Mesenchymal stem cell (in vitro differentiated cells and primary cell): ENCODE results near the gene RUNX2.
A peak's percentile ranks its signal among the peaks of the same experiment; 100 is the strongest.

Experiments used
- DNase-seq: peaks from one replicate; pipeline ENCODE4 v3.0.0-alpha.2; 2013
- H2AFZ ChIP-seq: one replicate; pipeline ENCODE4 v1.6.1; 2013; ENCODE audit warnings: low read depth, mild to moderate bottlenecking, control low read depth, inconsistent platforms, low read length, moderate library complexity
- H2AK5ac ChIP-seq: 2 replicates; pipeline ENCODE4 v1.6.1; 2013; ENCODE audit warnings: low read length, moderate library complexity, mild to moderate bottlenecking, inconsistent platforms; ENCODE audit not compliant: severe bottlenecking
- H2BK120ac ChIP-seq: one replicate; pipeline ENCODE4 v1.6.1; 2013; ENCODE audit warnings: low read depth, mild to moderate bottlenecking, inconsistent platforms, low read length, moderate library complexity
- H2BK12ac ChIP-seq, 2 experiments: one replicate each; pipeline ENCODE4 v1.6.1; 2013; ENCODE audit warnings: inconsistent platforms in 2 of 2, low read length in 2 of 2, mild to moderate bottlenecking in 2 of 2, moderate library complexity in 2 of 2, control low read depth in 1 of 2
- H2BK15ac ChIP-seq: one replicate; pipeline ENCODE4 v1.6.1; 2013; ENCODE audit warnings: mild to moderate bottlenecking, low read depth, inconsistent platforms; ENCODE audit not compliant: poor library complexity, severe bottlenecking
- H2BK5ac ChIP-seq: 2 replicates; pipeline ENCODE4 v1.6.1; 2013; ENCODE audit warnings: low read depth, mild to moderate bottlenecking, low read length, control low read depth, inconsistent platforms; ENCODE audit not compliant: poor library complexity, severe bottlenecking
- H3K14ac ChIP-seq, 2 experiments: one replicate each; pipeline ENCODE4 v1.6.1; 2013; ENCODE audit warnings: inconsistent platforms in 2 of 2, low read length in 2 of 2, control low read depth in 1 of 2, mild to moderate bottlenecking in 1 of 2, moderate library complexity in 1 of 2
- H3K18ac ChIP-seq, 2 experiments: one replicate each; pipeline ENCODE4 v1.6.1; 2013; ENCODE audit warnings: inconsistent platforms in 2 of 2, low read length in 2 of 2, control low read depth in 1 of 2, low read depth in 1 of 2, mild to moderate bottlenecking in 1 of 2
- H3K23ac ChIP-seq, 2 experiments: one replicate each; pipeline ENCODE4 v1.6.1; 2013; ENCODE audit warnings: inconsistent platforms in 2 of 2, low read length in 2 of 2, mild to moderate bottlenecking in 2 of 2, moderate library complexity in 2 of 2, control low read depth in 1 of 2
- H3K27ac ChIP-seq: 2 replicates; pipeline ENCODE4 v1.5.1; 2013; ENCODE audit warnings: mild to moderate bottlenecking, moderate library complexity, low read length, control low read depth, inconsistent platforms; ENCODE audit not compliant: poor library complexity, severe bottlenecking
- H3K27me3 ChIP-seq, 2 experiments: 2 replicates each; pipeline versions ENCODE4 v1.6.1 to v1.7.0; 2013; ENCODE audit warnings: low read length in 2 of 2, mild to moderate bottlenecking in 2 of 2, moderate library complexity in 2 of 2, control low read depth in 1 of 2, inconsistent platforms in 1 of 2; ENCODE audit not compliant: control insufficient read depth in 1 of 2, insufficient read depth in 1 of 2
- H3K36me3 ChIP-seq, 2 experiments: 2 replicates each; pipeline versions ENCODE4 v1.6.1 to v1.7.0; 2013; ENCODE audit warnings: low read length in 2 of 2, control low read depth in 1 of 2, inconsistent platforms in 1 of 2, low read depth in 1 of 2, mild to moderate bottlenecking in 1 of 2; ENCODE audit not compliant: insufficient read depth in 2 of 2, control insufficient read depth in 1 of 2
- H3K4ac ChIP-seq, 2 experiments: one replicate each; pipeline ENCODE4 v1.6.1; 2013; ENCODE audit warnings: inconsistent platforms in 2 of 2, low read length in 2 of 2, mild to moderate bottlenecking in 2 of 2, moderate library complexity in 2 of 2, control low read depth in 1 of 2, low read depth in 1 of 2
- H3K4me1 ChIP-seq: 2 replicates; pipeline ENCODE4 v1.6.1; 2013; ENCODE audit warnings: low read depth, low read length, control low read depth; ENCODE audit not compliant: control insufficient read depth, insufficient read depth
- H3K4me2 ChIP-seq: 2 replicates; pipeline ENCODE4 v1.6.1; 2013; ENCODE audit warnings: low read length, mild to moderate bottlenecking, inconsistent platforms; ENCODE audit not compliant: poor library complexity, severe bottlenecking
- H3K4me3 ChIP-seq, 2 experiments: 2 replicates each; pipeline versions ENCODE4 v1.5.1 to v1.7.0; 2013; ENCODE audit warnings: low read length in 2 of 2, mild to moderate bottlenecking in 2 of 2, control low read depth in 1 of 2, low read depth in 1 of 2; ENCODE audit not compliant: insufficient read depth in 1 of 2
- H3K79me1 ChIP-seq: replicated peaks from 2 replicates; pipeline ENCODE4 v1.6.1; 2013; ENCODE audit warnings: mild to moderate bottlenecking, control low read depth, low read length, inconsistent platforms; ENCODE audit not compliant: poor library complexity, severe bottlenecking
- H3K9ac ChIP-seq: 2 replicates; pipeline ENCODE4 v1.7.0; 2013; ENCODE audit warnings: mild to moderate bottlenecking, low read length, moderate library complexity
- H3K9me3 ChIP-seq: 2 replicates; pipeline ENCODE4 v1.7.0; 2013; ENCODE audit warnings: mild to moderate bottlenecking, low read length; ENCODE audit not compliant: control insufficient read depth
- H4K8ac ChIP-seq: one replicate; pipeline ENCODE4 v1.6.1; 2013; ENCODE audit warnings: inconsistent platforms, mild to moderate bottlenecking, low read length, moderate library complexity
- H4K91ac ChIP-seq: one replicate; pipeline ENCODE4 v1.6.1; 2013; ENCODE audit warnings: mild to moderate bottlenecking, low read length, inconsistent platforms
- WGBS: methylation state at CpG from one replicate; pipeline ENCODE4 v1.1.7; 2013; ENCODE audit warnings: mixed read lengths; 5-methylcytosine and 5-hydroxymethylcytosine counted together

Gene RUNX2

DNA sequence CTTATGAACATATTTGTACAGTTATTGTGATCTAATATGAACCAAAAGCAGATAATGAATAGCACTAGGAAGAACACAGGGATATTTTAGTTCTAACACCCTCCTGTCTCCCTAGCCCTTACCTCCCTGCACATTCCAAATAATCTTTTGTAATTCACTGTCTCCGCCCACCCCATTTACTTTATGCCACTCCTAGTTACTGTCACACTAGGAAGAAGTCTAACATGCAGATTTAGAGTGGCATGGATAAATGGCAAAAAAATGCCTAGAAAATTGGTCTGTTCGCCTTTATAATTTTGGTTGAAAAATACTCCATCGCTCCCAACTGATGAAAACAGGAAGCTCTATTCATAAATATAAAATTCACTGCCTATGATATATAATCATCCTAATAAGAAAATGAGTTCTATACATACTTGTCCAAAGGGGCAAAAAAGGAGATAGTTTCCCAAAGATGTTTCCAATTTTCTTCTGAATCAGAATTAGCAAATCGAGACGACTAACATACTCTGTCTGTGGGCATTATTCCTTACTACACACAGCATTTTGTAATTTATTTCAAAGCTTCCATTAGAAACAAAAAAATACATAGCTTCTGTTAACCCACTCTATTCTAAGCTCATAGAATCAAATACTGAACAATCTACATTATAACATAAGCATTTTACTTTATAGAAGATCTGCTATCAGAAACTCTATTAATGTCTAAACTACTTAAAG lies 1.3 kb upstream of the RUNX2 start:
- H3K18ac ChIP-seq, result no peak overlapping the region
- H3K36me3 ChIP-seq, result no peaks in the 10 kb centered on the region
- no peak overlapping the region for H3K4ac ChIP-seq
- H2AK5ac ChIP-seq, result no peak overlapping the region
- no peak overlapping the region for H2BK12ac ChIP-seq
- peak overlapping the region; percentile 76 for H3K9ac ChIP-seq
- no peak overlapping the region for H2BK5ac ChIP-seq
- 93% methylated on average over 3 of the region's 5 CpGs for WGBS
- H4K91ac ChIP-seq, result no peak overlapping the region
- no peak overlapping the region for H3K4me3 ChIP-seq
- no peak overlapping the region for H3K23ac ChIP-seq
- H2BK120ac ChIP-seq, result no peak overlapping the region
- no peak for DNase-seq
- no peak overlapping the region for H3K14ac ChIP-seq
- peaks cover 5% of the 10 kb centered on the region for H3K79me1 ChIP-seq
- H3K27me3 ChIP-seq, result no peaks in the 10 kb centered on the region
- H3K9me3 ChIP-seq, result no peaks in the 10 kb centered on the region
- H2AFZ ChIP-seq, result no peak overlapping the region
- H2BK15ac ChIP-seq, result no peak overlapping the region
- peaks cover 1% of the 10 kb centered on the region for H3K4me1 ChIP-seq
- H4K8ac ChIP-seq, result no peak overlapping the region
- no peak overlapping the region for H3K4me2 ChIP-seq
- H3K27ac ChIP-seq, result no peak overlapping the region

DNA sequence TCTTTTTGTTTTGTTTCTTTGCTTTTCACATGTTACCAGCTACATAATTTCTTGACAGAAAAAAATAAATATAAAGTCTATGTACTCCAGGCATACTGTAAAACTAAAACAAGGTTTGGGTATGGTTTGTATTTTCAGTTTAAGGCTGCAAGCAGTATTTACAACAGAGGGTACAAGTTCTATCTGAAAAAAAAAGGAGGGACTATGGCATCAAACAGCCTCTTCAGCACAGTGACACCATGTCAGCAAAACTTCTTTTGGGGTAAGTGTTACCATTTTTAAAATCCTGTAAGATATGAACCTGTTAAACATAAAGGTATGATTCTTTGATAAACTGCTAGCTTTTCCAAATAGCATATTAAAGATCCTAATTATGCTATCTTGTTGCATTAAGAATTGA lies 393 bp downstream of the RUNX2 start:
- H2BK15ac ChIP-seq, result no peak overlapping the region
- peak overlapping the region in 1 of 2 experiments; percentile 54 for H3K4me3 ChIP-seq
- H4K91ac ChIP-seq, result no peak overlapping the region
- H3K4ac ChIP-seq, result no peak overlapping the region
- no peak overlapping the region for H3K4me2 ChIP-seq
- peak overlapping the region; percentile 76 for H3K9ac ChIP-seq
- no peak overlapping the region for H3K23ac ChIP-seq
- H2BK5ac ChIP-seq, result no peak overlapping the region
- peak; percentile 2 for DNase-seq
- peaks cover 3% of the 10 kb centered on the region for H3K79me1 ChIP-seq
- no peaks in the 10 kb centered on the region for H3K36me3 ChIP-seq
- no peak overlapping the region for H3K14ac ChIP-seq
- no peak overlapping the region for H2AK5ac ChIP-seq
- no peak overlapping the region for H2BK12ac ChIP-seq
- H3K18ac ChIP-seq, result no peak overlapping the region
- H3K27me3 ChIP-seq, result no peaks in the 10 kb centered on the region
- no peak overlapping the region for H2BK120ac ChIP-seq
- H3K4me1 ChIP-seq, result peaks cover 1% of the 10 kb centered on the region
- H3K9me3 ChIP-seq, result no peaks in the 10 kb centered on the region
- H3K27ac ChIP-seq, result no peak overlapping the region
- no peak overlapping the region for H4K8ac ChIP-seq
- H2AFZ ChIP-seq, result no peak overlapping the region

DNA sequence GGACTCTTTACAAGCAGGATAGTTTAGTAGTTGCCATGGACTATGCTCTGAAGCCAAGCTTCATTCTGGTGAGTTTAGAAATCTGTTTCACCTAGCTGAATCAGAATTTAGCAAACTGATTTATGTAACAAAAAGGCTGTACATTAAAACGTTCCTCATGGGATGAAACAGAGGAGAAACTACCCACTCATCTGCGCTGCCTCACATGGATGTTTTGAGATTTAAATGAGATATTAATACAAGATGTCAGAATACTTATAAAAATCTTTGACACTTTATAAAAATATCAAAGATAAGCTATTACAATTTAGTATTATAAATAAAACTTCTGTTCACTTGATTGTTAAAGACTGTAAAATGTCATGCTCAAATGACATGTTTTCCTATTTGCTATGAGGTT lies 16.8 kb downstream of the RUNX2 start:
- Histone ChIP-seq H3K36me3 (peaks cover 0 to 7% of the 10 kb centered on the region in 2 experiments), H3K9me3 (no peaks in the 10 kb centered on the region), H2AK5ac (no peak overlapping the region), H3K4me3 (no peak overlapping the region), H4K91ac (no peak overlapping the region), H3K4ac (no peak overlapping the region), H3K9ac (no peak overlapping the region), H3K27ac (no peak overlapping the region), H3K4me2 (no peak overlapping the region), H4K8ac (no peak overlapping the region), H3K27me3 (no peaks in the 10 kb centered on the region), H2BK5ac (no peak overlapping the region), H2AFZ (no peak overlapping the region), H3K18ac (no peak overlapping the region), H2BK120ac (no peak overlapping the region), H3K14ac (no peak overlapping the region), H2BK12ac (no peak overlapping the region), H2BK15ac (no peak overlapping the region), H3K79me1 (peaks cover 11% of the 10 kb centered on the region), H3K23ac (no peak overlapping the region), H3K4me1 (no peaks in the 10 kb centered on the region)
- no peak for DNase-seq
- WGBS, result no CpG with 5 or more reads among the region's 2 CpGs

DNA sequence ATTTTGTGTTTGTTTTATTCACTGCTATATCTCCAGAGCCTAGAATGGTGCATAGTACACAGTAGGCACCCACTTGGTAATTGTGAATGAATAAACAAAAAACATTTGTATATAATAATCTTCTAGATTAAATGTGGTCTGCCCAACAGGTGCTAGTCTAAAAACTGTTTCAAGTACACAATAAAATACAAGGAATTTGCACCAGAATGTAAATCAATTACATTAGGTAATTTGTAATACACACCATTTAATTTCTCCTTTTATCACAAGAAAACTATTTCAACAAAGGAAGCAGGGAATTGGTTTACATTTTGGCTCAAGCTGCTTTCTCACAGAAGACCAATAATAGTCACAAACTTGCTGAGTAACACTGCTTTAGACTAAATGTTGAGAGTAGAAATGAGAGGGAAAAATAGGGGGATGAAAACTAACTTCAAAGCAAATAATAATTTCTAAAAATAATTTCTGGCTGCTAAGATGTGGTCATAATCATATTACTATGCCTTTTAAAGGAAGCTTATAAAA lies 22.1 kb downstream of the RUNX2 start:
- no peak overlapping the region for H3K4ac ChIP-seq
- H3K9ac ChIP-seq, result no peak overlapping the region
- H3K27me3 ChIP-seq, result no peaks in the 10 kb centered on the region
- no peak overlapping the region for H3K14ac ChIP-seq
- H2BK5ac ChIP-seq, result no peak overlapping the region
- no peak overlapping the region for H2AK5ac ChIP-seq
- H3K27ac ChIP-seq, result no peak overlapping the region
- H3K4me1 ChIP-seq, result no peaks in the 10 kb centered on the region
- H3K4me3 ChIP-seq, result no peak overlapping the region
- H2BK12ac ChIP-seq, result no peak overlapping the region
- H3K18ac ChIP-seq, result no peak overlapping the region
- H2AFZ ChIP-seq, result no peak overlapping the region
- no peak overlapping the region for H4K8ac ChIP-seq
- no peak overlapping the region for H4K91ac ChIP-seq
- no peak overlapping the region for H3K4me2 ChIP-seq
- peaks cover 13% of the 10 kb centered on the region for H3K79me1 ChIP-seq
- H3K9me3 ChIP-seq, result no peaks in the 10 kb centered on the region
- no peak overlapping the region for H2BK120ac ChIP-seq
- no peak overlapping the region for H2BK15ac ChIP-seq
- H3K36me3 ChIP-seq, result peaks cover 0 to 7% of the 10 kb centered on the region in 2 experiments
- no peak for DNase-seq
- H3K23ac ChIP-seq, result no peak overlapping the region
